Measurements from ENCODE around the gene MS4A14.

GRCh38 chr11:60363542-60364470, 32.5 kb upstream of the MS4A14 start:
- TF ChIP-seq CTCF (IDR thresholded peaks at IDR 0.05), result peak; percentile 63 to 81 (median 76)
- TF ChIP-seq POLR2AphosphoS5 (IDR thresholded peaks at IDR 0.05), result peak; percentile 11
- no peak for TF ChIP-seq POLR2A (IDR thresholded peaks at IDR 0.05)

All from prostate gland (tissue), 2 donors.